Measurements from ENCODE around the gene AIPL1.

Gene AIPL1

GRCh38 chr17:6413065-6413464 lies 21.9 kb downstream of the AIPL1 start:
- DNase-seq (ENCODE audit: low read depth), result no peak

GRCh38 chr17:6408735-6409134 lies 26.2 kb downstream of the AIPL1 start:
- no peak for DNase-seq (ENCODE audit: low read depth)

- DNase-seq (ENCODE audit: low read depth), result no peak
Observed at GRCh38 chr17:6408276-6408675, 26.6 kb downstream of the AIPL1 start.

- DNase-seq (ENCODE audit: low read depth), result no peak
Observed at GRCh38 chr17:6402258-6402657, 32.7 kb downstream of the AIPL1 start.

GRCh38 chr17:6398955-6399354 lies 36.0 kb downstream of the AIPL1 start:
- no peak for DNase-seq (ENCODE audit: low read depth)

- DNase-seq (ENCODE audit: low read depth), result no peak
Observed at GRCh38 chr17:6394055-6394606, 40.8 kb downstream of the AIPL1 start.

- DNase-seq (ENCODE audit: low read depth), result no peak
Observed at GRCh38 chr17:6393351-6393952, 41.5 kb downstream of the AIPL1 start.

GRCh38 chr17:6392609-6393350 lies 42.1 kb downstream of the AIPL1 start:
- no peak for DNase-seq (ENCODE audit: low read depth)

- DNase-seq (ENCODE audit: low read depth), result no peak
Observed at GRCh38 chr17:6388416-6388815, 46.5 kb downstream of the AIPL1 start.

GRCh38 chr17:6387858-6388257 lies 47.1 kb downstream of the AIPL1 start:
- DNase-seq (ENCODE audit: low read depth), result no peak

GRCh38 chr17:6387442-6387841 lies 47.5 kb downstream of the AIPL1 start:
- DNase-seq (ENCODE audit: low read depth), result no peak

- no peak for DNase-seq (ENCODE audit: low read depth)
Observed at GRCh38 chr17:6386041-6386630, 48.8 kb downstream of the AIPL1 start.

- DNase-seq (ENCODE audit: low read depth), result no peak
Observed at GRCh38 chr17:6384481-6384880, 50.4 kb downstream of the AIPL1 start.

- no peak for DNase-seq (ENCODE audit: low read depth)
Observed at GRCh38 chr17:6381526-6382465, 53.1 kb downstream of the AIPL1 start.

- no peak for DNase-seq (ENCODE audit: low read depth)
Observed at GRCh38 chr17:6380915-6381438, 53.9 kb downstream of the AIPL1 start.

GRCh38 chr17:6377906-6378305 lies 57.0 kb downstream of the AIPL1 start:
- DNase-seq (ENCODE audit: low read depth), result no peak

GRCh38 chr17:6376931-6377361 lies 58.0 kb downstream of the AIPL1 start:
- no peak for DNase-seq (ENCODE audit: low read depth)

GRCh38 chr17:6374761-6375312 lies 60.1 kb downstream of the AIPL1 start:
- DNase-seq (ENCODE audit: low read depth), result no peak

GRCh38 chr17:6374271-6374691 lies 60.6 kb downstream of the AIPL1 start:
- no peak for DNase-seq (ENCODE audit: low read depth)

Data from stromal cell of bone marrow (primary cell).